Measurements from ENCODE around the gene MMP14.
A peak's percentile ranks its signal among the peaks of the same experiment; 100 is the strongest.
"Not testable (repeated sequence)": the region's sequence is repeated elsewhere in the genome, so short reads cannot be mapped to it uniquely, and the experiment has no call there.

The MMP14 gene

GRCh38 chr14:22842211-22843122 lies 6.1 kb downstream of the MMP14 start:
- no peak for DNase-seq (ENCODE audit: low read depth)

GRCh38 chr14:22843123-22843925 lies 6.9 kb downstream of the MMP14 start:
- no peak for DNase-seq (ENCODE audit: low read depth)

GRCh38 chr14:22844221-22845102 lies 8.1 kb downstream of the MMP14 start:
- DNase-seq (ENCODE audit: low read depth), result no peak

GRCh38 chr14:22845103-22845394 lies 8.7 kb downstream of the MMP14 start:
- no peak for DNase-seq (ENCODE audit: low read depth)

GRCh38 chr14:22845821-22846625 lies 9.6 kb downstream of the MMP14 start:
- DNase-seq (ENCODE audit: low read depth), result no peak

DNA sequence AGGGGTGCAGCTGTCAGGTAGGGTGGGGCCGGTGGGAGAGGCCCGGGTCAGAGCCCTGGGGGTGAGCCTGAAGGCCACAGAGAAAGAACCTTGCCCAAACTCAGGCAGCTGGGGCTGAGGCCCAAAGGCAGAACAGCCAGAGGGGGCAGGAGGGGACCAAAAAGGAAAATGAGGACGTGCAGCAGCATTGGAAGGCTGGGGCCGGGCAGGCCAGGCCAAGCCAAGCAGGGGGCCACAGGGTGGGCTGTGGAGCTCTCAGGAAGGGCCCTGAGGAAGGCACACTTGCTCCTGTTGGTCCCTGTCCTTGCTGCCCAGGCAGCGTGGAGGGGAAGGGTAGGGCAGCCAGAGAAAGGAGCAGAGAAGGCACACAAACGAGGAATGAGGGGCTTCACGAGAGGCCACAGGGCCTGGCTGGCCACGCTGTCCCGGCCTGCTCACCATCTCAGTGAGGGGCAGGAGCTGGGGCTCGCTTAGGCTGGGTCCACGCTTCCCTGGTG lies 10.5 kb downstream of the MMP14 start:
- DNase-seq (ENCODE audit: low read depth), result no peak

GRCh38 chr14:22847661-22848341 lies 11.4 kb downstream of the MMP14 start:
- no peak for DNase-seq (ENCODE audit: low read depth)

DNA sequence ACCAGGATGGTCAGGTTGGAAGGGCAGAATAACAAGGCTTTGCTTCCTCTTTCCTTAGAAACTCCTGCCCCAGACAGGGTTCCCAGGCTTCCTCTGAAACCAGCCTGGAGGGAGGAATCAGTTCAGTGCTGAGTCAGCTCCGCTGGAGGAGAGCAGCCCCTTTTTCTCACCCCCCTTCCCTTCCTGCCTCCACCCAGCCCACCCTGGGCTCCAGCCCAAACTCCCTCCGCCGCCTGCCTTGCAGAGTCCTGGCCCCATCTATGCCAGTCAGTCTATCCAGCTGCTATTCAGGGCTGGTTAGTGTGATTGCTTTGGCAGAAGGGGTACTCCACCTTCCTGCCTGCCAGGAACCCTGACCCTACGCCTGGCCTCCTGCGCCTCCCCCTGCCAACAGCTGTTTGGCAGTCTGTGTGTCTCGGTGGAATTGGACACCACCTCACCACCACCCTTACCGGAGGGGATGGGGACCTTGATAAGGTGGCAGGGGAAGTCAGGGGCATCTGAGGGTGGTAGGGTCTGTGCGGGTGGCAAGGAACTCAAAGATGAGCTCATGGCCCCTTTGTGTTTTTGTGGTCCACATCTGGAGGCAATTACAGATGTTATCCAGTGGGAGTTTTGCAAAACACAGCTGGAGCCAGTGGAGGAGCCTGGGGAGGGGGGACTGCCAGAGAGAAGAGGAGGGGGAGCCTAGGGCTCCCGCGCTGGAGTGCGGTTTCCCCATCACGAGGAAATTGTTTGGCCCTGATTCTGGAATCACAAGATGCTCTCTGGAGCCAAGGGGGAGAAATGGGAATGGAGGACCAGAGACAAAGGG lies 12.2 kb downstream of the MMP14 start:
- no peak for DNase-seq (ENCODE audit: low read depth)

DNA sequence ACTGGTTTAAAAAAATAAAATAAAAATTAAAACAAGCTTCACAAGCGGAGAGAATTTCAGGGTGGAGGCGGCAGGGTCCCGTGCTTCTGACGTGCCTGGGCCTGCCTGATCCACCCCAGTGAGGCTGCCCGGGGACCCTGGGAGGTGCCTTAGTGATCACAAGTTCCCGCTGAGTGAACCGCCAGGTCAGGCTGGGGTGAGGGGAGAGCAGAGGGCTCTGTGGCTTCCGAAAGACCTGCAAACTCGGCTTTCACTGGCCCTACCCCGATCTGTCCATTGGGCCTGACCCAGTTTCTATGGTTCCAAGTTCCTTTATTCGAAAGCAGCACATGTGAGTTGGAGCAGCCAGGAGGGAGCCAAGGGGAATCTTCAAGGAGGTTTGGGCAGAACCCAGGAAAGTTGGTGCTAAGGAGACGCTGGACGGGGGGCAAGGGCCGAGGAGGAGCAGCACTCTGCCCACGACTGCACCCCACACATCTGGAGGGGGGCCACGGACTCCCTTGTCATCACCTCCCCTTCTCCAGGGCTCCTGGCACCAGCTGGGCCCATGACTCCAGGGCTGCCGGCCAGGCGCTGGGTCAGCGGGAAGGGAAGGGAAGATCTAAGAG lies 12.9 kb downstream of the MMP14 start:
- no peak for DNase-seq (ENCODE audit: low read depth)

- DNase-seq (ENCODE audit: low read depth), result no peak
Measured at GRCh38 chr14:22850944-22851764, 14.8 kb downstream of the MMP14 start.

DNA sequence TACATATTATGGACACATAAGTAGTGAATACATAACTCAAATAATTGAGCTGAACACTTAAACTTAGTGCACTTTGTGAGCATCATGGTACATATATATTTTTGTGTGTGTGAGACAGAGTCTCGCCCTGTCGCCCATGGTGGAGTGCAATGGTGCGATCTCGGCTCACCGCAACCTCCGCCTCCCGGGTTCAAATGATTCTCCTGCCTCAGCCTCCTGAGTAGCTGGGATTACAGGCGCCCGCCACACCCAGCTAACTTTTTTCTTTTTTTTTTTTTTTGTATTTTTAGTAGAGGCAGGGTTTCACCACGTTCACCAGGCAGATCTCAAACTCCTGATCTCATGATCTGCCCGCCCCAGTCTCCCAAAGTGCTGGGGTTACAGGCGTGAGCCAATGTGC lies 15.8 kb downstream of the MMP14 start:
- not testable (repeated sequence) for DNase-seq (ENCODE audit: low read depth)

- DNase-seq (ENCODE audit: low read depth), result no peak
Measured at GRCh38 chr14:22852599-22852939, 16.2 kb downstream of the MMP14 start.

DNA sequence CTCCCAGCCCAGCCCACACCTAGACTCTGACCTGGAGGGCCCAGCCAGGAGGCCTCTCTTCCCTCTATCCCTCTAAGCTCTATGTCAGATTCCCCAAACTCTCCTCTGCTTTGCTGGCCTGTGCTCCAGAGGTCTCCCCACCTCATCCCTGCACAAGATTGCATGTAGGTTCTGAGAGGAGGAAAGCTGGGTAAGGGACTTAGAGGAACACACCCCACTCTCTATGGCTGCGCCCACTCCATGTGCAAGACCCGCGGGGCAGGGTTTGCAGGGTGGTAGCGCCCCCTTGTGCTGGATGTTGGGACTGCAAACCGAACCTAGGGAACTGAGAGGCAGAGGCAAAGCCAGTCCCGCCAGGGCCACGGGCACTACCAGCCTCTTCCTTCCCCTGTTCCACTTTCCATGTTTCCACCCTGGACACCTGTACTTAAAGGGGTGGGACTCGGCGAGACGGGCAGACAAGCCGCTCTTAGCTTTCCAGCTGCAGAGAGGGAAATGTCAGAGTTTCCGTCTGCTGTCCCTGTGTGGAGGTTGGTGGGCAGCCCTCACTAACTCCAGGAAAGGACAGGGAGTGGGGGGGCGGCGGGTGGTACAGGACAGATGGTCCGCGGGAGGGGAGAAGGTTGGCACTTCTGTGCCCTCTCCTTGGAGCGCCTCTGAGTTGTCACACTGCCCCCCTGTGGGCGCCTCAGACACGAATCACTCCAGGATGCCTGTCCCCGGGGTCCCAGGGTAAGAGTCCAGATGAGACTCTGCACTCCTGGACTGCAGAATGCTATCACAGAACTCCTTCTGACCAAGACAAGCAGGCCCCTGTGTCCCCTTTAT lies 16.8 kb downstream of the MMP14 start:
- peak; percentile 77 for DNase-seq (ENCODE audit: low read depth)

GRCh38 chr14:22854296-22854695 lies 17.9 kb downstream of the MMP14 start:
- not testable (repeated sequence) for DNase-seq (ENCODE audit: low read depth)

- DNase-seq (ENCODE audit: low read depth), result no peak
Measured at GRCh38 chr14:22854963-22855724, 18.8 kb downstream of the MMP14 start.

DNA sequence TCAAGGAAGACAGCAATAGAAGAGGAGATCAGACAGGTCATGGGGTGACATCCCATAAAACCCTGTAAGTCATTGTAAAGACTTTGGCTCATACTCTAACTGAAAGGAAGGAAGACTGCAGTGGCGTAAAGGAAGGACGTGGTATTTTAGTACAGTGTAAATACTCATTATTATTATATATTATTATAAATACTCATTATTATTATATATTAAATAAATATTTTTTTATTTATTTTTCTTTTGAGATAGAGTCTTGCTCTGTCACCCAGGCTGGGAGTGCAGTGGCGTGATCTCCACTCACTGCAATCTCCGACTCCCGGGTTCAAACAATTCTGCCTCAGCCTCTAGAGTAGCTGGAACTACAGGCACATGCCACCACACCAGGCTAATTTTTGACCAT lies 20.0 kb downstream of the MMP14 start:
- DNase-seq (ENCODE audit: low read depth), result no peak

- not testable (repeated sequence) for DNase-seq (ENCODE audit: low read depth)
Measured at GRCh38 chr14:22860377-22860776, 24.0 kb downstream of the MMP14 start.

Measured in stimulated activated CD8-positive, alpha-beta memory T cell treated with anti-CD3 and anti-CD28 coated beads, Interleukin-12 subunit alpha, Interleukin-12 subunit beta, amount 100 ng/mL, for 4 hours (primary cell).